Right lobe of liver (tissue), 4 donors: ENCODE data around the gene SPI1.

Experiments used
- POLR2A ChIP-seq: fragments of 450-650 bp; IDR thresholded peaks from one replicate; pipeline ENCODE4 v1.6.1; 2017; ENCODE audit warnings: antibody characterized with exemption, mild to moderate bottlenecking
- TF ChIP-seq, protein P1 (sequence below), 4 donors: fragments of 200-600 bp in 3 of 4; fragments of 450-650 bp in 1 of 4; IDR thresholded peaks; one replicate each; pipeline versions ENCODE4 v1.5.1 to v1.8.0; 2016 to 2022; ENCODE audit warnings: antibody characterized with exemption in 4 of 4, mild to moderate bottlenecking in 2 of 4
- donor health status: DM: no; HTN: no; CAD: no.
- donor health status: DM: no; HTN: no; CAD: no.
- donor health status: DM: no; HTN: yes; CAD: no.

DNA sequence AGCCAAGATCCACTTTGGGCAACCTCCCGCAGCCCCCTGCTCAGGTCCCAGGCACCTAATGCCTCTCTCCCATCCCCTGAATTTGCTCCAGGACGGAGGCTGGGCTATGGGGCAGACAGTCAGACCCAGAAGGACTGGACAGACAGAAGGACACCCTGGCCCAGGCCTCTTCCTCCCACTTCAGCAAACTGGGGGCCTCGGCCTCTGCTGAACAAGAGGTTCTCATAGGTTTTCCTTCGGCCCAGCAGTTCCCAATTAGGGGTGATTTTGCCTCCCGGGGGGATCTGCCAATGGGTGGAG is 3.7 kb downstream of the SPI1 start:
- TF ChIP-seq, protein P1, sequence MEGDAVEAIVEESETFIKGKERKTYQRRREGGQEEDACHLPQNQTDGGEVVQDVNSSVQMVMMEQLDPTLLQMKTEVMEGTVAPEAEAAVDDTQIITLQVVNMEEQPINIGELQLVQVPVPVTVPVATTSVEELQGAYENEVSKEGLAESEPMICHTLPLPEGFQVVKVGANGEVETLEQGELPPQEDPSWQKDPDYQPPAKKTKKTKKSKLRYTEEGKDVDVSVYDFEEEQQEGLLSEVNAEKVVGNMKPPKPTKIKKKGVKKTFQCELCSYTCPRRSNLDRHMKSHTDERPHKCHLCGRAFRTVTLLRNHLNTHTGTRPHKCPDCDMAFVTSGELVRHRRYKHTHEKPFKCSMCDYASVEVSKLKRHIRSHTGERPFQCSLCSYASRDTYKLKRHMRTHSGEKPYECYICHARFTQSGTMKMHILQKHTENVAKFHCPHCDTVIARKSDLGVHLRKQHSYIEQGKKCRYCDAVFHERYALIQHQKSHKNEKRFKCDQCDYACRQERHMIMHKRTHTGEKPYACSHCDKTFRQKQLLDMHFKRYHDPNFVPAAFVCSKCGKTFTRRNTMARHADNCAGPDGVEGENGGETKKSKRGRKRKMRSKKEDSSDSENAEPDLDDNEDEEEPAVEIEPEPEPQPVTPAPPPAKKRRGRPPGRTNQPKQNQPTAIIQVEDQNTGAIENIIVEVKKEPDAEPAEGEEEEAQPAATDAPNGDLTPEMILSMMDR (IDR thresholded peaks at IDR 0.05): no peak
- TF ChIP-seq POLR2A: no peak
